ENCODE data around the gene C10orf143. TPM values are rescaled to one million over a fixed set of nuclear protein-coding genes. Genes with fewer than 3 reads are reported as not detected.

Gene C10orf143
- total RNA-seq, 1 donor from 2014 or later: 1.6 TPM

DNA sequence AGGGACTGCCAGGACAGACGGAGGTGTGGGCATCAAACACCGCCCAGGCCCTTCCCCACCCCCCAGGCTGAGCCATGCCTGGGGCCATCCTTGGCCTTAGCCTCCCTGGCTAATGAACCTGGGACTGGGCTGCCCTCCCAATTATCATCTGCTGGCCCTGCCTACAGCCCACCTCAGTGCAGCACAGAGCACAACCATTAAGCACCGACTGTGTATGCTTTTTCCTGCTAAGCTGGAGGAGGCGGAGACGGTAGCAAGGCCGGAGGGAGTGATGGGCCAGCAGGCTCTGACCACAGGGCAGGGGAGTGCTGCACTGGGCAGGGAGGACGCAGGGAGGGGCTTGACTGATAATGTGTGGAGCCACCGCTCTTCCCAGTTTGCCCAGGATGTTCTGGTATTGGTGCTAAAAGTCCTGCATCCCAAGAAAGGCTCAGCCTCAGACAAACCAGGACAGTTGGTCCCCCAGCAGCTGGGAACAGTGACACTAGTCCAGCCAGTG, 72.0 kb downstream of the C10orf143 start:
- H3K9me3 ChIP-seq (ENCODE audit: low read depth): no peaks in the 10 kb centered on the region
- no peaks in the 10 kb centered on the region for H3K79me2 ChIP-seq (ENCODE audit: low read depth)
- H3K4me1 ChIP-seq: no peaks in the 10 kb centered on the region
- Mint-ChIP-seq H3K27ac (no peak overlapping the region), H3K9me3 (peaks cover 2% of the 10 kb centered on the region), H3K27me3 (ENCODE audit: insufficient read depth, low read depth) (peaks cover 21% of the 10 kb centered on the region), H3K4me1 (no peaks in the 10 kb centered on the region), H3K36me3 (no peaks in the 10 kb centered on the region), H3K4me3 (no peak overlapping the region)
- no peak overlapping the region for H3K9ac ChIP-seq
- H3K4me2 ChIP-seq: no peak overlapping the region
- H2AFZ ChIP-seq (replicated peaks): no peak overlapping the region
- no peak for TF ChIP-seq EZH2 (IDR thresholded peaks at IDR 0.05)
- H3K4me3 ChIP-seq: no peak overlapping the region
- no peak for DNase-seq (ENCODE audit: low spot score)
- no peaks in the 10 kb centered on the region for H4K20me1 ChIP-seq (ENCODE audit: low read depth)
- no peak overlapping the region for H3K27ac ChIP-seq
- H3F3A ChIP-seq (ENCODE audit: low read depth): no peaks in the 10 kb centered on the region
- H3K27me3 ChIP-seq: no peaks in the 10 kb centered on the region
- H3K36me3 ChIP-seq: no peaks in the 10 kb centered on the region

GRCh38 chr10:130038019-130038555, 72.5 kb downstream of the C10orf143 start:
- no peak overlapping the region for H3K9ac ChIP-seq
- H3K9me3 ChIP-seq (ENCODE audit: low read depth): no peaks in the 10 kb centered on the region
- no peak overlapping the region for H3K27ac Mint-ChIP-seq
- no peak overlapping the region for H3K27ac ChIP-seq
- peaks cover 16% of the 10 kb centered on the region for H3K27me3 Mint-ChIP-seq (ENCODE audit: insufficient read depth, low read depth)
- no peaks in the 10 kb centered on the region for H3K27me3 ChIP-seq
- H3K9me3 Mint-ChIP-seq: peaks cover 2% of the 10 kb centered on the region
- TF ChIP-seq EZH2 (IDR thresholded peaks at IDR 0.05): no peak
- TF ChIP-seq EZH2phosphoT487 (IDR thresholded peaks at IDR 0.05): no peak
- TF ChIP-seq CTCF (IDR thresholded peaks at IDR 0.05): no peak
- no peaks in the 10 kb centered on the region for H3K36me3 ChIP-seq
- H3K4me3 ChIP-seq: no peak overlapping the region
- no peaks in the 10 kb centered on the region for H3K36me3 Mint-ChIP-seq
- no peak for DNase-seq (ENCODE audit: low spot score)
- H3F3A ChIP-seq (ENCODE audit: low read depth): no peaks in the 10 kb centered on the region
- H2AFZ ChIP-seq (replicated peaks): no peak overlapping the region
- H3K4me1 ChIP-seq: no peaks in the 10 kb centered on the region
- no peaks in the 10 kb centered on the region for H3K79me2 ChIP-seq (ENCODE audit: low read depth)
- H3K4me2 ChIP-seq: no peak overlapping the region
- no peak overlapping the region for H3K4me3 Mint-ChIP-seq
- no peaks in the 10 kb centered on the region for H3K4me1 Mint-ChIP-seq
- H4K20me1 ChIP-seq (ENCODE audit: low read depth): no peaks in the 10 kb centered on the region

GRCh38 chr10:130037169-130037661, 73.4 kb downstream of the C10orf143 start:
- no peak for DNase-seq (ENCODE audit: low spot score)
- H3K27me3 Mint-ChIP-seq (ENCODE audit: insufficient read depth, low read depth): peaks cover 12% of the 10 kb centered on the region
- H3K27me3 ChIP-seq: no peaks in the 10 kb centered on the region
- H3K79me2 ChIP-seq (ENCODE audit: low read depth): no peaks in the 10 kb centered on the region
- H3K27ac Mint-ChIP-seq: no peak overlapping the region
- peaks cover 2% of the 10 kb centered on the region for H3K9me3 Mint-ChIP-seq
- H4K20me1 ChIP-seq (ENCODE audit: low read depth): no peaks in the 10 kb centered on the region
- H2AFZ ChIP-seq (replicated peaks): no peak overlapping the region
- no peak overlapping the region for H3K27ac ChIP-seq
- no peaks in the 10 kb centered on the region for H3K36me3 Mint-ChIP-seq
- no peak for TF ChIP-seq EZH2phosphoT487 (IDR thresholded peaks at IDR 0.05)
- no peak for TF ChIP-seq CTCF (IDR thresholded peaks at IDR 0.05)
- no peak for TF ChIP-seq EZH2 (IDR thresholded peaks at IDR 0.05)
- no peak overlapping the region for H3K4me2 ChIP-seq
- no peaks in the 10 kb centered on the region for H3K4me1 Mint-ChIP-seq
- no peak overlapping the region for H3K4me3 ChIP-seq
- no peaks in the 10 kb centered on the region for H3K9me3 ChIP-seq (ENCODE audit: low read depth)
- no peaks in the 10 kb centered on the region for H3F3A ChIP-seq (ENCODE audit: low read depth)
- no peaks in the 10 kb centered on the region for H3K4me1 ChIP-seq
- no peaks in the 10 kb centered on the region for H3K36me3 ChIP-seq
- H3K9ac ChIP-seq: no peak overlapping the region
- no peak overlapping the region for H3K4me3 Mint-ChIP-seq

GRCh38 chr10:130036296-130037065, 74.1 kb downstream of the C10orf143 start:
- H3K4me1 ChIP-seq: no peaks in the 10 kb centered on the region
- H3K36me3 Mint-ChIP-seq: no peaks in the 10 kb centered on the region
- no peaks in the 10 kb centered on the region for H3K4me1 Mint-ChIP-seq
- TF ChIP-seq CTCF (IDR thresholded peaks at IDR 0.05) (no peak), EZH2 (IDR thresholded peaks at IDR 0.05) (no peak), EZH2phosphoT487 (IDR thresholded peaks at IDR 0.05) (no peak)
- H3K4me3 Mint-ChIP-seq: no peak overlapping the region
- no peaks in the 10 kb centered on the region for H3K79me2 ChIP-seq (ENCODE audit: low read depth)
- peaks cover 12% of the 10 kb centered on the region for H3K27me3 Mint-ChIP-seq (ENCODE audit: insufficient read depth, low read depth)
- no peaks in the 10 kb centered on the region for H3K27me3 ChIP-seq
- no peaks in the 10 kb centered on the region for H3K9me3 ChIP-seq (ENCODE audit: low read depth)
- H3K27ac ChIP-seq: no peak overlapping the region
- no peak overlapping the region for H3K27ac Mint-ChIP-seq
- H3K9ac ChIP-seq: no peak overlapping the region
- no peak for DNase-seq (ENCODE audit: low spot score)
- H3K36me3 ChIP-seq: no peaks in the 10 kb centered on the region
- H3K4me3 ChIP-seq: no peak overlapping the region
- no peaks in the 10 kb centered on the region for H4K20me1 ChIP-seq (ENCODE audit: low read depth)
- no peaks in the 10 kb centered on the region for H3F3A ChIP-seq (ENCODE audit: low read depth)
- H3K9me3 Mint-ChIP-seq: peaks cover 2% of the 10 kb centered on the region
- H3K4me2 ChIP-seq: no peak overlapping the region
- no peak overlapping the region for H2AFZ ChIP-seq (replicated peaks)
